ENCODE measurements around the gene FAM131C.
"Not testable (repeated sequence)": the region's sequence is repeated elsewhere in the genome, so short reads cannot be mapped to it uniquely, and the experiment has no call there.

The FAM131C gene

GRCh38 chr1:16076865-16077238, 3.4 kb upstream of the FAM131C start:
- DNase-seq (ENCODE audit: low read depth in 2 of 2) = no peak

- no peak for DNase-seq (ENCODE audit: low read depth in 2 of 2)
Observed at GRCh38 chr1:16076031-16076864, 2.8 kb upstream of the FAM131C start.

GRCh38 chr1:16075337-16076030, 2.0 kb upstream of the FAM131C start:
- no peak for DNase-seq (ENCODE audit: low read depth in 2 of 2)

- no peak for DNase-seq (ENCODE audit: low read depth in 2 of 2)
Observed at GRCh38 chr1:16074217-16074616, 766 bp upstream of the FAM131C start.

GRCh38 chr1:16072616-16073484, 601 bp downstream of the FAM131C start:
- DNase-seq (ENCODE audit: low read depth in 2 of 2) = no peak

- DNase-seq (ENCODE audit: low read depth in 2 of 2) = no peak
Observed at GRCh38 chr1:16072095-16072494, 1.4 kb downstream of the FAM131C start.

GRCh38 chr1:16071614-16072013, 1.8 kb downstream of the FAM131C start:
- DNase-seq (ENCODE audit: low read depth in 2 of 2) = no peak

GRCh38 chr1:16070640-16071355, 2.7 kb downstream of the FAM131C start:
- DNase-seq (ENCODE audit: low read depth in 2 of 2) = no peak

GRCh38 chr1:16068356-16069270, 4.8 kb downstream of the FAM131C start:
- DNase-seq (ENCODE audit: low read depth in 2 of 2) = no peak

GRCh38 chr1:16067933-16068332, 5.5 kb downstream of the FAM131C start:
- no peak for DNase-seq (ENCODE audit: low read depth in 2 of 2)

- no peak for DNase-seq (ENCODE audit: low read depth in 2 of 2)
Observed at GRCh38 chr1:16067127-16067768, 6.2 kb downstream of the FAM131C start.

- DNase-seq (ENCODE audit: low read depth in 2 of 2) = no peak
Observed at GRCh38 chr1:16066245-16066644, 7.2 kb downstream of the FAM131C start.

GRCh38 chr1:16065269-16065576, 8.2 kb downstream of the FAM131C start:
- DNase-seq (ENCODE audit: low read depth in 2 of 2) = no peak

GRCh38 chr1:16064536-16065268, 8.7 kb downstream of the FAM131C start:
- DNase-seq (ENCODE audit: low read depth in 2 of 2) = no peak

GRCh38 chr1:16063921-16064320, 9.5 kb downstream of the FAM131C start:
- DNase-seq (ENCODE audit: low read depth in 2 of 2) = no peak

GRCh38 chr1:16063226-16063829, 10.1 kb downstream of the FAM131C start:
- no peak for DNase-seq (ENCODE audit: low read depth in 2 of 2)

GRCh38 chr1:16062687-16063075, 10.8 kb downstream of the FAM131C start:
- not testable (repeated sequence) for DNase-seq (ENCODE audit: low read depth in 2 of 2)

GRCh38 chr1:16061989-16062686, 11.3 kb downstream of the FAM131C start:
- DNase-seq (ENCODE audit: low read depth in 2 of 2) = not testable (repeated sequence)
